ENCODE results near the gene CALML3. TPM values are rescaled to one million over a fixed set of nuclear protein-coding genes. Genes with fewer than 3 reads are reported as not detected.

Gene CALML3
- total RNA-seq, 1 donor from 2014 or later, result not detected

GRCh38 chr10:5478694-5479305 lies 46.0 kb upstream of the CALML3 start:
- no peak for DNase-seq (ENCODE audit: low spot score)
- H3K4me3 Mint-ChIP-seq (ENCODE audit: unreplicated experiment), result no peak overlapping the region
- no peak for TF ChIP-seq CTCF (IDR thresholded peaks at IDR 0.05)
- H3K4me1 Mint-ChIP-seq (ENCODE audit: low read depth), result no peaks in the 10 kb centered on the region
- no peak overlapping the region for H3K27ac Mint-ChIP-seq (ENCODE audit: unreplicated experiment)
- no peaks in the 10 kb centered on the region for H3K27me3 Mint-ChIP-seq (ENCODE audit: low read depth)
- H3K36me3 Mint-ChIP-seq (ENCODE audit: low read depth), result no peaks in the 10 kb centered on the region
- no peaks in the 10 kb centered on the region for H3K9me3 Mint-ChIP-seq (ENCODE audit: low read depth)

GRCh38 chr10:5479481-5480161 lies 45.1 kb upstream of the CALML3 start:
- H3K9me3 Mint-ChIP-seq (ENCODE audit: low read depth), result no peaks in the 10 kb centered on the region
- H3K27me3 Mint-ChIP-seq (ENCODE audit: low read depth), result no peaks in the 10 kb centered on the region
- no peak for TF ChIP-seq CTCF (IDR thresholded peaks at IDR 0.05)
- no peak overlapping the region for H3K4me3 Mint-ChIP-seq (ENCODE audit: unreplicated experiment)
- H3K4me1 Mint-ChIP-seq (ENCODE audit: low read depth), result no peaks in the 10 kb centered on the region
- DNase-seq (ENCODE audit: low spot score), result no peak
- no peaks in the 10 kb centered on the region for H3K36me3 Mint-ChIP-seq (ENCODE audit: low read depth)
- H3K27ac Mint-ChIP-seq (ENCODE audit: unreplicated experiment), result no peak overlapping the region

GRCh38 chr10:5480162-5480941 lies 44.4 kb upstream of the CALML3 start:
- no peak overlapping the region for H3K4me3 Mint-ChIP-seq (ENCODE audit: unreplicated experiment)
- DNase-seq (ENCODE audit: low spot score), result no peak
- no peaks in the 10 kb centered on the region for H3K9me3 Mint-ChIP-seq (ENCODE audit: low read depth)
- TF ChIP-seq CTCF (IDR thresholded peaks at IDR 0.05), result no peak
- no peaks in the 10 kb centered on the region for H3K36me3 Mint-ChIP-seq (ENCODE audit: low read depth)
- no peaks in the 10 kb centered on the region for H3K4me1 Mint-ChIP-seq (ENCODE audit: low read depth)
- H3K27ac Mint-ChIP-seq (ENCODE audit: unreplicated experiment), result no peak overlapping the region
- H3K27me3 Mint-ChIP-seq (ENCODE audit: low read depth), result no peaks in the 10 kb centered on the region

GRCh38 chr10:5481121-5481520 lies 43.6 kb upstream of the CALML3 start:
- TF ChIP-seq CTCF (IDR thresholded peaks at IDR 0.05), result no peak
- H3K27ac Mint-ChIP-seq (ENCODE audit: unreplicated experiment), result no peak overlapping the region
- H3K4me1 Mint-ChIP-seq (ENCODE audit: low read depth), result no peaks in the 10 kb centered on the region
- H3K36me3 Mint-ChIP-seq (ENCODE audit: low read depth), result no peaks in the 10 kb centered on the region
- DNase-seq (ENCODE audit: low spot score), result no peak
- no peaks in the 10 kb centered on the region for H3K9me3 Mint-ChIP-seq (ENCODE audit: low read depth)
- H3K27me3 Mint-ChIP-seq (ENCODE audit: low read depth), result no peaks in the 10 kb centered on the region
- H3K4me3 Mint-ChIP-seq (ENCODE audit: unreplicated experiment), result no peak overlapping the region

GRCh38 chr10:5482016-5482415 lies 42.7 kb upstream of the CALML3 start:
- no peak for TF ChIP-seq CTCF (IDR thresholded peaks at IDR 0.05)
- H3K4me3 Mint-ChIP-seq (ENCODE audit: unreplicated experiment), result no peak overlapping the region
- no peaks in the 10 kb centered on the region for H3K9me3 Mint-ChIP-seq (ENCODE audit: low read depth)
- DNase-seq (ENCODE audit: low spot score), result no peak
- H3K27ac Mint-ChIP-seq (ENCODE audit: unreplicated experiment), result no peak overlapping the region
- no peaks in the 10 kb centered on the region for H3K36me3 Mint-ChIP-seq (ENCODE audit: low read depth)
- H3K4me1 Mint-ChIP-seq (ENCODE audit: low read depth), result no peaks in the 10 kb centered on the region
- H3K27me3 Mint-ChIP-seq (ENCODE audit: low read depth), result no peaks in the 10 kb centered on the region
